ENCODE measurements around the gene FBXO21. TPM values are rescaled to one million over a fixed set of nuclear protein-coding genes. Genes with fewer than 3 reads are reported as not detected.

FBXO21 gene
- total RNA-seq (2014; rRNA removed) (230 and 321 TPM in 2 replicates), Bru-seq, nascent RNA (percentile 86 among the genes with signal in this experiment), BruChase-seq, experiment 1, labeled RNA remaining after a 6-hour chase (percentile 85 among the genes with signal in this experiment), BruChase-seq, experiment 2, labeled RNA remaining after a 2-hour chase (percentile 83 among the genes with signal in this experiment)
- long read RNA-seq, full-length matches to known transcripts = 255 of 292 reads
- long read RNA-seq, partial matches to known transcripts = 19 of 292 reads
- long read RNA-seq, other reads (novel, unspliced or antisense) = 18 of 292 reads

GRCh38 chr12:117190210-117190781 lies at the start of gene FBXO21:
Gene FBXO21 (minus strand): TSS chr12:117190470. CDS start chr12:117190456, 14 bp downstream.
- intact Hi-C loops (cut with micrococcal nuclease) = no loop called here
- CTCF ChIA-PET = no interaction called here
- Histone ChIP-seq H3K9ac (ENCODE audit: low read length) (peak within 1 kb of the TSS; percentile 65), H4K20me1 (ENCODE audit: low read length) (peaks cover 14% of the 10 kb centered on the region), H3K79me2 (ENCODE audit: low read length) (peaks cover 32% of the 10 kb centered on the region), H3K4me2 (ENCODE audit: low read length) (peak within 1 kb of the TSS; percentile 99), H3K9me2 (replicated peaks; ENCODE audit: low read length) (no peaks in the 10 kb centered on the region), H3K4me1 (ENCODE audit: insufficient read depth, low read length) (peaks cover 16% of the 10 kb centered on the region), H3K27me3 (ENCODE audit: low read length) (no peaks in the 10 kb centered on the region), H3K9me3 (ENCODE audit: low read length) (no peaks in the 10 kb centered on the region), H3K27ac (ENCODE audit: low read length) (no peak within 1 kb of the TSS), H3F3A (ENCODE audit: low read length, unreplicated experiment) (no peaks in the 10 kb centered on the region), H3K36me3 (ENCODE audit: low read depth, low read length) (peaks cover 16% of the 10 kb centered on the region), H2AFZ (ENCODE audit: low read length) (peak within 1 kb of the TSS; percentile 85), H3K4me3 (ENCODE audit: low read length) (peak within 1 kb of the TSS; percentile 81)
- TF ChIP-seq EZH2phosphoT487 (IDR thresholded peaks at IDR 0.05; ENCODE audit: borderline replicate concordance, low read length) (no peak), EZH2 (IDR thresholded peaks at IDR 0.05; ENCODE audit: low read length, unreplicated experiment) (no peak)
- ATAC-seq (peak; percentile 85), DNase-seq (peak; percentile 93)
- no TSS peak for BruUV-seq (replicated peaks)
- POLR2A ChIA-PET (ENCODE audit: unreplicated experiment) = interaction anchor here (0.5 kb wide), 1 partner anchor 1015 kb away, joined by 3 read pairs; no protein-coding TSS in a partner anchor

- Histone ChIP-seq H3K36me3 (ENCODE audit: low read depth, low read length) (no peaks in the 10 kb centered on the region), H3F3A (ENCODE audit: low read length, unreplicated experiment) (no peaks in the 10 kb centered on the region), H3K9me3 (ENCODE audit: low read length) (no peaks in the 10 kb centered on the region), H3K9me2 (replicated peaks; ENCODE audit: low read length) (no peaks in the 10 kb centered on the region), H3K4me1 (ENCODE audit: insufficient read depth, low read length) (no peaks in the 10 kb centered on the region), H2AFZ (ENCODE audit: low read length) (no peak overlapping the region), H3K4me2 (ENCODE audit: low read length) (no peak overlapping the region), H3K9ac (ENCODE audit: low read length) (no peak overlapping the region), H4K20me1 (ENCODE audit: low read length) (0 out of 2 replicates have a peak, but pooled peaks cover 4% of the 10 kb centered on the region), H3K27ac (ENCODE audit: low read length) (no peak overlapping the region), H3K79me2 (ENCODE audit: low read length) (no peaks in the 10 kb centered on the region), H3K4me3 (ENCODE audit: low read length) (no peak overlapping the region), H3K27me3 (ENCODE audit: low read length) (peaks cover 15% of the 10 kb centered on the region; the same call in 1 of the 2 replicates)
- ATAC-seq (peak; percentile 97), DNase-seq (peak; percentile 89)
- intact Hi-C loops (cut with micrococcal nuclease) = loop anchor here (1.0 to 5.0 kb wide), 6 partner anchors 24 to 614 kb away; no protein-coding TSS in a partner anchor
- ChIA-PET CTCF (interaction anchor here (0.6 to 1.6 kb wide), 4 partner anchors 127 to 613 kb away, joined by 3 to 7 read pairs (median 4); no protein-coding TSS in a partner anchor), POLR2A (ENCODE audit: unreplicated experiment) (no interaction called here)
- TF ChIP-seq CTCF (conservative IDR thresholded peaks at IDR 0.05; ENCODE audit: low read depth, low read length) (peak; percentile 97), EZH2 (IDR thresholded peaks at IDR 0.05; ENCODE audit: low read length, unreplicated experiment) (no peak), EZH2phosphoT487 (IDR thresholded peaks at IDR 0.05; ENCODE audit: borderline replicate concordance, low read length) (no peak)
- BruUV-seq (replicated peaks) = no TSS peak
Measured at GRCh38 chr12:117236456-117237001, 46.3 kb upstream of the FBXO21 start.

- H3F3A ChIP-seq (ENCODE audit: low read length, unreplicated experiment) = no peaks in the 10 kb centered on the region
- no peaks in the 10 kb centered on the region for H3K9me3 ChIP-seq (ENCODE audit: low read length)
- POLR2A ChIA-PET (ENCODE audit: unreplicated experiment) = no interaction called here
- TF ChIP-seq EZH2 (IDR thresholded peaks at IDR 0.05; ENCODE audit: low read length, unreplicated experiment) (no peak), EZH2phosphoT487 (IDR thresholded peaks at IDR 0.05; ENCODE audit: borderline replicate concordance, low read length) (no peak), CTCF (conservative IDR thresholded peaks at IDR 0.05; ENCODE audit: low read depth, low read length) (no peak)
- CTCF ChIA-PET = no interaction called here
- H3K4me3 ChIP-seq (ENCODE audit: low read length) = no peak overlapping the region
- no peaks in the 10 kb centered on the region for H3K79me2 ChIP-seq (ENCODE audit: low read length)
- no peak overlapping the region for H3K4me2 ChIP-seq (ENCODE audit: low read length)
- H3K9ac ChIP-seq (ENCODE audit: low read length) = no peak overlapping the region
- H4K20me1 ChIP-seq (ENCODE audit: low read length) = 0 out of 2 replicates have a peak, but pooled peaks cover 4% of the 10 kb centered on the region
- ATAC-seq (no peak), DNase-seq (no peak)
- no peaks in the 10 kb centered on the region for H3K4me1 ChIP-seq (ENCODE audit: insufficient read depth, low read length)
- intact Hi-C loops (cut with micrococcal nuclease) = loop anchor here (5.0 kb wide), 1 partner anchor 107 kb away; no protein-coding TSS in a partner anchor
- peaks cover 11% of the 10 kb centered on the region; the same call in 1 of the 2 replicates for H3K27me3 ChIP-seq (ENCODE audit: low read length)
- no peak overlapping the region for H2AFZ ChIP-seq (ENCODE audit: low read length)
- H3K27ac ChIP-seq (ENCODE audit: low read length) = no peak overlapping the region
- BruUV-seq (replicated peaks) = no TSS peak
- no peaks in the 10 kb centered on the region for H3K9me2 ChIP-seq (replicated peaks; ENCODE audit: low read length)
- no peaks in the 10 kb centered on the region for H3K36me3 ChIP-seq (ENCODE audit: low read depth, low read length)
Measured at GRCh38 chr12:117235261-117235660, 45.0 kb upstream of the FBXO21 start.
